HT-29 (cell line): Measurements from ENCODE around the gene DUSP2. TPM values are rescaled to one million over a fixed set of nuclear protein-coding genes. Genes with fewer than 3 reads are reported as not detected.

Source experiments
- DNase-seq: peaks from one replicate; pipeline ENCODE4 v3.0.0-alpha.2; 2015; ENCODE audit warnings: low spot score
- total RNA-seq: library from RNA; depleted of rRNA; stranded (reverse); fragments of >200 nt; shearing (Covaris generic); gene quantifications from 2 replicates; pipeline ENCODE4 v1.2.3, GENCODE V29; 2014

The DUSP2 gene
- total RNA-seq, 1 experiment from 2014 or later, result 73.5 TPM

DNA sequence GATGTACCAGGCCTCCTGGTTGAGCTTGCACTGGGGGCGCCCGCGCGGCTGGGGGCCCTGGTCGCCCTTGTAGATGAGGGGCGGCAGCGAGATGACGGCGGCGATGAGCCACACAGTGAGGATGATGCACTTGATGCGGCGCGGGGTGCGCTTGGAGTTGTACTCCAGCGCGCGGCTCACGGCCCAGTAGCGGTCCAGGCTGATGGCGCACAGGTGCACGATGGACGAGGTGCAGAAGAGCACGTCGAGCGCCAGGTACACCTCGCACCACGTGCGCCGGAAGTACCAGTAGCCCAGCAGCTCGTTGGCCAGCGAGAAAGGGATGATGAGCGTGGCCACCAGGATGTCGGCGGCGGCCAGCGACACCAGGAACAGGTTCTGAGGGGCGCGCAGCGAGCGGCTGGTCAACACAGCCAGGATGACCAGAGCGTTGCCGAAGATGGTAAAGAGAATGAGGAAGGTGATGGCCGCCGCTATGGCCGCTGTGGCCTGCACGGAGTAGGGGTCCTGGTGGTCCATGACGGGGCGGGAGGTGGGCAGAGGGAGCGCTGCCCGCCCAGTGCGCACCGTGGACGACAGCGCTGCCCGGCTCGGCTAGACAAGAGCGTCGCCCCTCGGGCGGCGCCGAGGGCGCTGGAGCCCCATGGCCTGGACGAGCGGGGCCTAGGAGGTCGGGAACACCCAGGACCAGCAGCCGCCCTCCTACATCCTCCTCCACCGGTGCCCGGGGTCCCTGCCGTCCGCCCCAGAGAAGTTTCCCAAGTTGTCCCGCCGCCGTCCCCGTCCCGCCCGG is 29.4 kb downstream of the DUSP2 start:
- DNase-seq, result no peak

GRCh38 chr2:96114903-96115581 is 30.2 kb downstream of the DUSP2 start:
- DNase-seq, result no peak

GRCh38 chr2:96114546-96114902 is 30.7 kb downstream of the DUSP2 start:
- no peak for DNase-seq

DNA sequence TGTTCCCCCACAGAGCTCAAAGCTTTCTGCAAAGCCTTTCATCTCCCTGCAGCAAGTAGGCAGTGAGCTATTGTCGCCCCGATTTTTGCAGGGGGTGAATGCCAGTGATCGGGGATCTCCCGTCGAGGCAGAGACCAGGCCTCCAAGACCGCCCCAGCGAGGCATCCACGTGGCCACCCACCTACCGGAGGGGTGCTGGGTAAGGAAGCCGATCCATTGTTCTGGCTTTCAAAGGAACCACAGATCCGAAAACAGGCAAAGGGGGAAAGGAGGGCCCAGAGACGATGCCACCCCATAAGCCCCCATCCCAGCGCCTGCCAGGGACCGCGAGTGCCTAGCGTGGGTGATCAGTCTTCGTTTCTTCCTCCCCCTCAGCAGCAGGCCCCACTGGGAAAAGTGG is 31.3 kb downstream of the DUSP2 start:
- DNase-seq, result no peak

- no peak for DNase-seq
Measured at GRCh38 chr2:96113367-96113677, 31.9 kb downstream of the DUSP2 start.

DNA sequence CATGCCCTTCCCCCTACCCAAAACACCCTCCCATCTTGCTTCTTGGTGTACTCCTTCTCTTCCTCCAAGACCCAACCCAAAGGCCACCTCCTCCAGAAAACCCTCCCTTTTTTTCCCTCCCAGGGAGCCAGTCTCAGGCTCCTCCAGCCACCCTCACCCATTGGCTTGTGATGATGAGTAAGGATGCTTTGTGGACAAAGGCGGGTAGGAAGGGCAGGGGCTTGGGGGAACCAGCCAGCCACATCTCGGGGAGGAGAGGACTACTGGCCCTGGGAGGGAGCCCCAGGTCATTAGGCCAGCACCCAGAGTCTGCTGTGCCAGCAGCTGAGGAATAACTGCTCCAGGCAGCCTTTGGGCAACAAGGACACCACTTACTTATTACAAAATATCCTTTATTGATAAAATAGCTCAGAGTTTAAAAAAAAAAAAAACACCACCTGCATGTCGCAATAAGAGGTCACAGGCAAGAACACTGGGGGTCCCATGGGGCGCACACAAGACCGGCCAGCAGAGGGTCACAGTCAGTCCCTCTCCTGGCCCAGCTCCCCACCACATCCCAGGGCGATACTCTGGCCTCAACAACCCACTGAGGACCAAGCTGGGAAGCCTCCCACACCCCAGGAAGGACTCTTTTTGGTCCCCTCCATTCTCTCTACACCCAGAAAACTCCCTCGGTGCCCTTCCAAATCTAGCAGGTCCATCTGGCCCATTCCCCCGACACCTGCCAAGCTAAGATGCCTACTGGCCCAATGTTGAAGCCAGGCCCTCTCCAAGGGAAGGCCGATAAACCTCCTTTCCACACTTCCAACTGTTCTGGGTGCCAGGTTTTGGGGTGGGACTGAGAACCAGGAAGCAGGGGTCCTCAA is 32.5 kb downstream of the DUSP2 start:
- DNase-seq, result no peak

DNA sequence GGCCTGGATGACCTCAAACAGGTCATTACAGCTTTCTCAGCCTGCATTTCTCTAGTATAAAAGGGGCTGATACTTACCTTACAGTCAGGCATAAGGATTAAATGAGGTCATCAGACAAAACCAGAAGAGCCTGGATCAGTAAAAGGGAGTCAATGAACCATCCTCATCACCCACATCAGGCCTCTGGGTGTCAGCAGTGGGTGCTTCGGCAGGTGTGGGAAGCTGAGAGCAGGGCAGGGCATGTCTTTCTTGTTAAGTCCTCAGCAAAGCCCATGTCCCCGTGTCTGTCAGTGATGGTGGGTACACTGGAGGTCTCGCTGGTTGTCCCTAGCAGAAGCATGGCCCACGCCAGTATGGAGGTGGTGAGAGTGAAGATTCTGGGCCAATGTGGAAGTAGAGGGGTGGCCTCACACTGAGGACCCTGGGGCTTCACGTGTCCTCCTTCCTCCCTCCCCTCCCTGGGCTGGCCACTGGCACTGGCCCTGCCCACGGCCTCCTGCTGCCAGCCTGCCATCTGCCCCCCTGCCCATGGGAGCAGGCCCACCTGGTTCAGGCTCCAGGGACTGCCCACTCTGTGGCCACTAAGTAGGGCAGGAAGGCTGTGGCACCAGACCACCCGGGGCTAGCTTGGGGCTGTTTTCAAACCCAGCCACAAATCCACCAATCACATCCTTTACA is 33.3 kb downstream of the DUSP2 start:
- DNase-seq, result peak; percentile 23

- no peak for DNase-seq
Measured at GRCh38 chr2:96111257-96111640, 34.0 kb downstream of the DUSP2 start.

GRCh38 chr2:96110621-96111256 is 34.5 kb downstream of the DUSP2 start:
- DNase-seq, result no peak

GRCh38 chr2:96109931-96110511 is 35.2 kb downstream of the DUSP2 start:
- no peak for DNase-seq

GRCh38 chr2:96109361-96109680 is 35.9 kb downstream of the DUSP2 start:
- no peak for DNase-seq

DNA sequence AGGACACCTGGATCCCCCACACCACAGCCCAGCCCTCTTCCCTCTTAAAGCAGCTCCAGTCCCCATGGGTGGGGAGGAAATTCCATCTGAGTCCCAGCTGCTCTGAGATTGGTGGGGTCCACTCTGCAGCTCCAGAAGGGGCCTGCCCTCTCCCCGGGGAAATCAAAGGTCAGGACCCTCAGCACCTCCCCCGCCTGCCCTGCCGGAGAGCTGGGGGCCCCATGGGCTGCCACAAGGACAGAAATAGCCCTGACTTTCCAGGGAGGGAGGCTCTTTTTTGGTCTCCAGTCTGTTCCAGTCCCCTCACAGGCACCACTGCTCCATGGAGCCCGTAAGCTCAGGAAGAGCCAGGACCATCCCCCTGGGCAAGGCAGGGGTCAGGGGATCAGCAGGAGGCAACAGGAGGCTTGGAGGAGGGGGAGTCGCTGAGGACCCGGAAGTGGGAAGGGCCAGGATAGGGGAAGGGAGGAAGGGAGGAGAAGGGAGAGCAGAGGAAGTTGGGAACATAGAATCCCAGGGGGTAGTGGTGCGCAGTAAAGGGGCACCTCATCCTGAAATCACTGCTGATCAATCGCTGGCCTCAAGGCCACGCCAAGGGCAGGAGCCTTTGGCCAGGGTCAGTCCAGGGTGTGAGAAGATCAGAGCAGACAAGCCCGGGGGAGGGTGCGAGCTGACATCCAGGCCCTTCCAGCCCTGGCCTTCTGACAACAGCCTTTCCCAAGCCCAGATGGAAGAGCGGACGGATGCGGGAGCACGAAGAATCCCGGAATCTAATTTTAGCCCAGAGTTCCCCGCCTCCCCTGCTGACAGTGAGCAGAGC is 36.5 kb downstream of the DUSP2 start:
- no peak for DNase-seq

- no peak for DNase-seq
Measured at GRCh38 chr2:96108151-96108540, 37.1 kb downstream of the DUSP2 start.

GRCh38 chr2:96107708-96108065 is 37.6 kb downstream of the DUSP2 start:
- no peak for DNase-seq

GRCh38 chr2:96106991-96107707 is 38.1 kb downstream of the DUSP2 start:
- DNase-seq, result no peak

- DNase-seq, result no peak
Measured at GRCh38 chr2:96105994-96106715, 39.1 kb downstream of the DUSP2 start.

DNA sequence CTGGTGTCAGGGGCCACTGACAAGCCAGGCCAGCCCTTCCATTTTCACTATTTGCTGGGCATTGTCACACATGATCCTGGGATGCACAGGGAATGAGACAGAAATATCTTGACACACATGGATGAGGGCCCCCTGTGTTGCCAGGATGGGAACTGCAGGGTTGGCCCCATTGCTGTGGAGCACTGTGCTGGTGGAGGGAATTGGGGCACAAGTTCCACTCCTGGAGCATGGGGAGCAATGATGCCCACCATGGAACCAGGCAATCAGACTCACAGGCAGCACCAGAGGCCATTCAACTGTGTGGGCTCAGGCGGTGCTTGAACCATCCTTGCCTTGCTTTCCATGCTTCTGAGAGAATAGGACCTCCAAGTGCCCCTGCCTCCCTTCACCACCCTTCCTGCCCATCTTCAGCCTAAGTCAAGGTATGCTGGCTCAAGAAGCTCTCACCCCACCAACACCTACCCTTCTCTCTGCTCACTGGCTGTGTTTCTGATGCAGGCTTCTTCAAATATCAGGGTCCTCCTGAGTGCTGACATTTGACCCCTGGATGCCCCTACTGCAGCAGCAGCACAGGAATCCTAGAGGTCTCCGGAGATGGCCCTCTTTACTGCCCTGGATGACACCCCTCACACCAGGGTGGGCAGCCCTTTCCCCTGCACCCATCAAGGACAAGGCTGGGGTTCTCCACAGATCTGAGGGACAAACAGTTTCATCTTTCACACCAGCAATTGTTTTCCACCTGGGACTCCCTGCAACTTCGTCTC is 39.9 kb downstream of the DUSP2 start:
- no peak for DNase-seq

DNA sequence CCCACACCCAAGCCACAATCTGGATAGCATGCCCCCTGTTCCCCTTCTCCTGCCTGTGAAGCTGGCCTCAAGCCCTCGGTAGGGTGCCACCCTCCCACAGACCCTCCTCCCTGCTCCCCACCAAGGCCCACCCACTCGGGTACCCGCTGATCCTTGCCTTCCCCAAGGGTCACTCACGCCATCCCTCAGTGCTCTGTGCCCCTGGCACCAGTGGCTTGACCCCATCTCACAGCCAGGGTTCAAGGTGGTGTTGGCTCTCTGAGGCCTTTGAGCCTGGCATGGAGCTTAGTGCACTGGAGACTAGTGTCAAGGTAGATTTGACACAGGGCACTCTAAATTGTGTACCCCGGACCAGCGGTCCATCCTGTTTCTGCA is 40.8 kb downstream of the DUSP2 start:
- no peak for DNase-seq
